HepG2 (cell line): ENCODE data around the gene CEP19. TPM values are rescaled to one million over a fixed set of nuclear protein-coding genes. Genes with fewer than 3 reads are reported as not detected.

Experiments used
- AGO2 ChIP-seq: fragments of 200-400 bp; formaldehyde crosslinking; optimal IDR thresholded peaks from 2 replicates; pipeline ENCODE3; 2017; ENCODE audit warnings: mild to moderate bottlenecking, low read depth, low read length, moderate library complexity
- CBX5 ChIP-seq: sonication (generic); formaldehyde crosslinking; IDR thresholded peaks from 2 replicates; pipeline ENCODE4 v1.4.0; 2020; ENCODE audit warnings: missing genetic modification reagents, borderline replicate concordance
- CREM ChIP-seq, 2 experiments: sonication (generic) in 1 of 2; formaldehyde crosslinking in 1 of 2; IDR thresholded peaks; 2 replicates each; pipeline versions ENCODE4 v1.4.0 to v1.6.1; 2016 to 2020; ENCODE audit warnings: antibody characterized with exemption in 1 of 2, mild to moderate bottlenecking in 1 of 2, missing genetic modification reagents in 1 of 2
- GATA4 ChIP-seq: sonication (generic); IDR thresholded peaks from 2 replicates; pipeline ENCODE4 v1.6.1; 2016; ENCODE audit warnings: antibody characterized with exemption, low read depth, borderline replicate concordance
- HOXA3 ChIP-seq: sonication (generic); formaldehyde crosslinking; IDR thresholded peaks from 2 replicates; pipeline ENCODE4 v1.5.0; 2020; ENCODE audit warnings: missing genetic modification reagents
- IRX3 ChIP-seq: sonication (generic); formaldehyde crosslinking; IDR thresholded peaks from 2 replicates; pipeline ENCODE4 v1.8.1; 2023; ENCODE audit warnings: mild to moderate bottlenecking, low read depth, missing genetic modification reagents, borderline replicate concordance
- JDP2 ChIP-seq: sonication (generic); formaldehyde crosslinking; IDR thresholded peaks from 2 replicates; pipeline ENCODE4 v1.8.1; 2022; ENCODE audit warnings: missing genetic modification reagents, borderline replicate concordance
- KMT2B ChIP-seq: IDR thresholded peaks from 2 replicates; pipeline ENCODE4 v1.6.1; 2016; ENCODE audit warnings: missing genetic modification reagents, missing compliant biosample characterization
- MIER3 ChIP-seq: IDR thresholded peaks from 2 replicates; pipeline ENCODE4 v1.6.1; 2016; ENCODE audit warnings: missing compliant biosample characterization, borderline replicate concordance
- MZF1 ChIP-seq: sonication (generic); formaldehyde crosslinking; IDR thresholded peaks from 2 replicates; pipeline ENCODE4 v1.8.1; 2023; ENCODE audit warnings: mild to moderate bottlenecking, missing genetic modification reagents, borderline replicate concordance
- NCOA2 ChIP-seq: sonication (generic); formaldehyde crosslinking; IDR thresholded peaks from 2 replicates; pipeline ENCODE4 v1.8.0; 2022; ENCODE audit warnings: inconsistent platforms
- NR3C1 ChIP-seq: sonication (generic); formaldehyde crosslinking; IDR thresholded peaks from 2 replicates; pipeline ENCODE4 v1.4.0; 2020; ENCODE audit warnings: missing genetic modification reagents
- RXRB ChIP-seq: IDR thresholded peaks from 2 replicates; pipeline ENCODE4 v1.6.1; 2016; ENCODE audit warnings: borderline replicate concordance, missing genetic modification reagents, missing compliant biosample characterization
- ZFP62 ChIP-seq: sonication (generic); formaldehyde crosslinking; IDR thresholded peaks from 2 replicates; pipeline ENCODE4 v1.4.0; 2020; ENCODE audit warnings: missing genetic modification reagents
- ZFP90 ChIP-seq: sonication (generic); formaldehyde crosslinking; IDR thresholded peaks from 2 replicates; pipeline ENCODE4 v1.8.0; 2022; ENCODE audit warnings: missing genetic modification reagents, mild to moderate bottlenecking, inconsistent platforms, borderline replicate concordance
- ZNF230 ChIP-seq: sonication (generic); formaldehyde crosslinking; IDR thresholded peaks from 2 replicates; pipeline ENCODE4 v1.4.0; 2020; ENCODE audit warnings: mild to moderate bottlenecking, missing genetic modification reagents
- ZNF276 ChIP-seq: sonication (generic); formaldehyde crosslinking; IDR thresholded peaks from 2 replicates; pipeline ENCODE4 v1.4.0; 2020; ENCODE audit warnings: mild to moderate bottlenecking, low read depth, missing genetic modification reagents
- ZNF331 ChIP-seq: sonication (generic); formaldehyde crosslinking; IDR thresholded peaks from 2 replicates; pipeline ENCODE4 v1.4.0; 2020; ENCODE audit warnings: missing genetic modification reagents
- ZNF749 ChIP-seq: sonication (generic); formaldehyde crosslinking; IDR thresholded peaks from 2 replicates; pipeline ENCODE4 v1.8.0; 2022; ENCODE audit warnings: mild to moderate bottlenecking, missing genetic modification reagents, moderate library complexity, borderline replicate concordance
- ZNF775 ChIP-seq: sonication (generic); formaldehyde crosslinking; IDR thresholded peaks from 2 replicates; pipeline ENCODE4 v1.4.0; 2020; ENCODE audit warnings: missing genetic modification reagents, mild to moderate bottlenecking, moderate library complexity, borderline replicate concordance
- ZSCAN21 ChIP-seq: sonication (generic); formaldehyde crosslinking; IDR thresholded peaks from 2 replicates; pipeline ENCODE4 v1.8.0; 2022; ENCODE audit warnings: mild to moderate bottlenecking, missing genetic modification reagents, moderate library complexity, borderline replicate concordance
- polyA plus RNA-seq, 8 experiments: library from polyadenylated mRNA; depleted of rRNA in 3 of 8; stranded (reverse) in 7 of 8; unstranded in 1 of 8; fragments of >200 nt; fragmentation: Illumina TruSeq in 4 of 8; extraction: Trizol in 4 of 8; gene quantifications; 2 replicates each; pipeline versions ENCODE4 v1.2.1 to v1.2.3, GENCODE V29; 2011 to 2016; ENCODE audit warnings: low read depth in 4 of 8, missing spikeins in 1 of 8, mixed read lengths in 1 of 8; ENCODE audit not compliant: insufficient read depth in 1 of 8
- total RNA-seq, 5 experiments: library from RNA; depleted of rRNA; stranded (reverse); fragments of >200 nt; fragmentation: Illumina TruSeq; extraction: Trizol; gene quantifications; 2 replicates each; pipeline ENCODE4 v1.2.3, GENCODE V29; 2016; ENCODE audit warnings: low read depth in 1 of 5
- TF ChIP-seq, protein P1 (sequence below): sonication (generic); formaldehyde crosslinking; IDR thresholded peaks from 2 replicates; pipeline ENCODE4 v1.4.0; 2020; ENCODE audit warnings: missing genetic modification reagents
- TF ChIP-seq, protein P2 (sequence below): sonication (generic); formaldehyde crosslinking; IDR thresholded peaks from 2 replicates; pipeline ENCODE4 v1.8.0; 2022; ENCODE audit warnings: missing genetic modification reagents, mild to moderate bottlenecking, inconsistent platforms, borderline replicate concordance

Gene CEP19
- total and polyA plus RNA-seq, 2 of the 13 experiments (the other 11 are each of a cell fraction or from before 2014, with no cell fraction given): 0.48 to 1.2 TPM

- TF ChIP-seq, protein P1, sequence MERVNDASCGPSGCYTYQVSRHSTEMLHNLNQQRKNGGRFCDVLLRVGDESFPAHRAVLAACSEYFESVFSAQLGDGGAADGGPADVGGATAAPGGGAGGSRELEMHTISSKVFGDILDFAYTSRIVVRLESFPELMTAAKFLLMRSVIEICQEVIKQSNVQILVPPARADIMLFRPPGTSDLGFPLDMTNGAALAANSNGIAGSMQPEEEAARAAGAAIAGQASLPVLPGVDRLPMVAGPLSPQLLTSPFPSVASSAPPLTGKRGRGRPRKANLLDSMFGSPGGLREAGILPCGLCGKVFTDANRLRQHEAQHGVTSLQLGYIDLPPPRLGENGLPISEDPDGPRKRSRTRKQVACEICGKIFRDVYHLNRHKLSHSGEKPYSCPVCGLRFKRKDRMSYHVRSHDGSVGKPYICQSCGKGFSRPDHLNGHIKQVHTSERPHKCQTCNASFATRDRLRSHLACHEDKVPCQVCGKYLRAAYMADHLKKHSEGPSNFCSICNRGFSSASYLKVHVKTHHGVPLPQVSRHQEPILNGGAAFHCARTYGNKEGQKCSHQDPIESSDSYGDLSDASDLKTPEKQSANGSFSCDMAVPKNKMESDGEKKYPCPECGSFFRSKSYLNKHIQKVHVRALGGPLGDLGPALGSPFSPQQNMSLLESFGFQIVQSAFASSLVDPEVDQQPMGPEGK: peak; percentile 100
- TF ChIP-seq NCOA2 (no peak), AGO2 (peak; percentile 77), JDP2 (no peak), MIER3 (CRISPR knock-in tag) (peak; percentile 67; the same call in 1 of the 2 replicates), MZF1 (CRISPR knock-in tag) (no peak), RXRB (CRISPR knock-in tag) (peak; percentile 29; the same call in 1 of the 2 replicates), CBX5 (CRISPR knock-in tag) (peak; percentile 45; the same call in 1 of the 2 replicates), ZNF276 (no peak; the same call in 1 of the 2 replicates), KMT2B (peak; percentile 68; the same call in 1 of the 2 replicates), HOXA3 (CRISPR knock-in tag) (peak; percentile 59; the same call in 1 of the 2 replicates), CREM (IDR thresholded peaks at IDR 0.05) (no peak), CREM (CRISPR knock-in tag; IDR thresholded peaks at IDR 0.05) (no peak), IRX3 (CRISPR knock-in tag) (no peak), ZNF749 (CRISPR knock-in tag) (no peak), ZFP62 (0 out of 2 replicates have a peak, but pooled peaks have one; percentile 10), ZFP90 (peak; percentile 66; the same call in 1 of the 2 replicates), GATA4 (0 out of 2 replicates have a peak, but pooled peaks have one; percentile 30), ZNF230 (no peak), ZNF775 (CRISPR knock-in tag) (no peak), ZNF331 (CRISPR knock-in tag) (peak; percentile 89), NR3C1 (CRISPR knock-in tag) (no peak), ZSCAN21 (CRISPR knock-in tag) (peak; percentile 35; the same call in 1 of the 2 replicates)
- TF ChIP-seq, protein P2, sequence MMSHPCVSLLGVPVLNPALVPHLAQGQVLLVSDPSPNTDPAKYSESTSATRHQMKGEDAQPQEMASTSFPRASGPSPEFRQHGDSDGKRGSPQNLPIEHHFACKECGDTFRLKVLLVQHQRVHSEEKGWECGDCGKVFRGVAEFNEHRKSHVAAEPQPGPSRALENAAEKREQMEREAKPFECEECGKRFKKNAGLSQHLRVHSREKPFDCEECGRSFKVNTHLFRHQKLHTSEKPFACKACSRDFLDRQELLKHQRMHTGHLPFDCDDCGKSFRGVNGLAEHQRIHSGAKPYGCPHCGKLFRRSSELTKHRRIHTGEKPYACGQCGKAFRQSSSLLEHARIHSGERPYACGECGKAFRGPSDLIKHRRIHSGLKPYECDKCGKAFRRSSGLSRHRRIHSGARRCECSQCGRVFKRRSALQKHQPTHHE (CRISPR knock-in tag): no peak
Observed at GRCh38 chr3:196739671-196740480, 27.8 kb upstream of the CEP19 start, which contains the start of gene PAK2 (continued).
